ENCODE results near the gene ACOT4.
"Not testable (repeated sequence)": the region's sequence is repeated elsewhere in the genome, so short reads cannot be mapped to it uniquely, and the experiment has no call there.

DNA sequence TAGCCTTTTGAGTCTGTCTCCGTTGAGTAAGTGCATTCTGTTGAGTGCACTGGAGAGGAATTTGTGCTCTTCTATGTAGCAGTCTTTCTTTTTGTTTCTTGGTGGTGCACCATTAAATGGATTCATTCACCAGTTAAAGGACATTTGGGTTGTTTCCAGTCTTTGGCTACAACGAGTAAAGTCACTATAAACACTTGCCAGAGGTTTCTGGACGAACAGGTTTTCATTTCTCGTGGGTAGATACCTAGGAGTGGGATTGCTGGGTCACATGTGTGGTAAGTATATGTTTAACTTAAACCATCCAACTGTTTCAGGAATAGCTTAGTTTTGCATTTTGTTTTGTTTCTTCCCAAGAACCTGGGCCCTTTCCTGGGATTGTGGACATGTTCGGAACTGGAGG lies 18.6 kb upstream of the ACOT4 start:
- TF ChIP-seq, protein P1, sequence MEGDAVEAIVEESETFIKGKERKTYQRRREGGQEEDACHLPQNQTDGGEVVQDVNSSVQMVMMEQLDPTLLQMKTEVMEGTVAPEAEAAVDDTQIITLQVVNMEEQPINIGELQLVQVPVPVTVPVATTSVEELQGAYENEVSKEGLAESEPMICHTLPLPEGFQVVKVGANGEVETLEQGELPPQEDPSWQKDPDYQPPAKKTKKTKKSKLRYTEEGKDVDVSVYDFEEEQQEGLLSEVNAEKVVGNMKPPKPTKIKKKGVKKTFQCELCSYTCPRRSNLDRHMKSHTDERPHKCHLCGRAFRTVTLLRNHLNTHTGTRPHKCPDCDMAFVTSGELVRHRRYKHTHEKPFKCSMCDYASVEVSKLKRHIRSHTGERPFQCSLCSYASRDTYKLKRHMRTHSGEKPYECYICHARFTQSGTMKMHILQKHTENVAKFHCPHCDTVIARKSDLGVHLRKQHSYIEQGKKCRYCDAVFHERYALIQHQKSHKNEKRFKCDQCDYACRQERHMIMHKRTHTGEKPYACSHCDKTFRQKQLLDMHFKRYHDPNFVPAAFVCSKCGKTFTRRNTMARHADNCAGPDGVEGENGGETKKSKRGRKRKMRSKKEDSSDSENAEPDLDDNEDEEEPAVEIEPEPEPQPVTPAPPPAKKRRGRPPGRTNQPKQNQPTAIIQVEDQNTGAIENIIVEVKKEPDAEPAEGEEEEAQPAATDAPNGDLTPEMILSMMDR (conservative IDR thresholded peaks at IDR 0.05): not testable (repeated sequence)
- not testable (repeated sequence) for TF ChIP-seq ZFX (IDR thresholded peaks at IDR 0.05)
